ENCODE data around the gene EIF3I.

Gene EIF3I

DNA sequence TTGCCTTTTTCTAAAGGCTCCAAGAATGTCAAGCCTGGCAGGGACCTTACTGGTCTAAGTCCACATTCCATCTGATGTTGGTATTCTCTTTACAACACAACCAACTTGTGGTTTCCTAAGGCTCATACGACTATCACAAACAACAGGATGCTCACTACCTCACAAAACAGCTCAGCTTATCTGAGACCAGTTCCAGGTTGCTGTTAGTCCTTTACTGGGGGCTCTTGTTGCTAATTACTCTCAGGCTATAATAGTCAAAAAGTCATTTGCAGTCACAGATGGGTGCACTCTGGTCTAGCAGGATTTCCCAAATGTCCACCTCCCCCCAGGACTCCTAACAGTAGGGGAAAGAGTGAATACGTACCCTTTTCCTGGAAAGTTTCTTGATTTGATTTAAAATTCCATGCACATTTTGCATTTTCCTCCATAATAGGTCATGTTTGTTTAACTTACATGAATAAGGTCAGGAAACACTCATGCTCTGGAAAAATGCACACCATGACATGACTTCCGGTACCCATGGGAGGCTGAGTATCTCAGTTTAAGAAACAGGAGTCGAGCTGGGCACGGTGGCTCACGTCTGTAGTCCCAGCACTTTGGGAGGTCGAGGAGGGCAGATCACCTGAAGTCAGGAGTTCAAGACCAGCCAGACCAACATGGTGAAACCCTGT, 44.8 kb downstream of the EIF3I start:
- no peak for DNase-seq

DNA sequence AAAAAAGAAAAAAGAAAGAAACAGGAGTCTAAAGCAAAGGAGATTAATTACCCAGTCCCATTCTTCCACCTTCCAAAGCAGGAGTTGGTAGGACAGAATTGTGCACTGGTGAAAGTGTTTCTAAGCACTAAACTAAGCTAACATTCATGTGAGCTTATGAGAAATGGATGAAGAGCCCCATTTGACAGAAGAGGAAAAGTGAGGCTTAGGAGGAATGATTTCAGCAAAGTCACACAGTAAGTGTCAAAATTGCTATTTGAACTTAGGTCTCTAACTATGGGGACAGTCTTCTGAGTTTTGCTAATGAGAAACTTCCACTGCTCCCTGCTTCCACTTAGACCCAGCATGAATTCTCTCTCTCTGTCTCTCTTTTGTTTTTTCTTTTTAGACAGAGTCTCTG, 47.5 kb downstream of the EIF3I start:
- no peak for DNase-seq

DNA sequence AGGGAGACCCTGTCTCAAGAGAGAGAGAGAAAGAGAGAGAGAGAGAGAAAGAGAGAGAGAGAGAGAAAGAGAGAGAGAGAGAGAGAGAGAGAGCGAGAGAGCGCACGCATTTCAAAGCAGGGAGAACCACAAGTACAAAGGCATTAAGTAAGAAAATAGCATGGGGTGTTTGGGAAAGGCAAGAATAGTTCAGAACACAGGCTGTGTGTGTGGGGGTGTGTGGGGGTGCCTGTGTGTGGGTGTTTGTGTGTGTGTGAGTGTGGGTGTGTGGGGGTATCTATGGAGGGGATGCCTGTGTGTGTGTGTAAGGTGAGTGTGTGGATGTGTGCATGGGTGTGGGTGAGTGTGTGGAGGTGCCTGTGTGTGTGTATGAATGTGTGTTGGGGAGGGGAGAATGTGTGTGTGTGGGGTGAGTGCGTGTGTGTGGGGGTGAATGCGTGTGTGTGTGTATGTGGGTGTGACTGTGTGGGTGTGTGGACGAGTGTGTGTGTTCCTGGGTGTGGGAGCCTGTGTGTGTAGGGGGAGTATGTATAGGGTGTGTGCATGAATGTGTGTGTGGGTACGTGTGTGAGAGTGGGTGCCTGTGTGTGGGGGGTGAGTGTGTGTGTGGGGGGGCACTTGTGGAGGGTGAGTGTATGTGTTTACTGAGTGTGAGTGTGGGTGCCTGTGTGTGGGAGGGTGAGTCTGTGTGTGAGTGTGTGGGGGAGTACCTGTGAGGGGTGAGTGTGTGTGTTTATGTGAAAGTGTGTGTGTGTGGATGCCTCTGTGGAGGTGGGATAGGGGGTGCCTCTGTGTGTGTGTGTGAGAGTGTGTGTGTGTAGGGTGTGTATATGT, 50.6 kb downstream of the EIF3I start:
- DNase-seq = no peak

DNA sequence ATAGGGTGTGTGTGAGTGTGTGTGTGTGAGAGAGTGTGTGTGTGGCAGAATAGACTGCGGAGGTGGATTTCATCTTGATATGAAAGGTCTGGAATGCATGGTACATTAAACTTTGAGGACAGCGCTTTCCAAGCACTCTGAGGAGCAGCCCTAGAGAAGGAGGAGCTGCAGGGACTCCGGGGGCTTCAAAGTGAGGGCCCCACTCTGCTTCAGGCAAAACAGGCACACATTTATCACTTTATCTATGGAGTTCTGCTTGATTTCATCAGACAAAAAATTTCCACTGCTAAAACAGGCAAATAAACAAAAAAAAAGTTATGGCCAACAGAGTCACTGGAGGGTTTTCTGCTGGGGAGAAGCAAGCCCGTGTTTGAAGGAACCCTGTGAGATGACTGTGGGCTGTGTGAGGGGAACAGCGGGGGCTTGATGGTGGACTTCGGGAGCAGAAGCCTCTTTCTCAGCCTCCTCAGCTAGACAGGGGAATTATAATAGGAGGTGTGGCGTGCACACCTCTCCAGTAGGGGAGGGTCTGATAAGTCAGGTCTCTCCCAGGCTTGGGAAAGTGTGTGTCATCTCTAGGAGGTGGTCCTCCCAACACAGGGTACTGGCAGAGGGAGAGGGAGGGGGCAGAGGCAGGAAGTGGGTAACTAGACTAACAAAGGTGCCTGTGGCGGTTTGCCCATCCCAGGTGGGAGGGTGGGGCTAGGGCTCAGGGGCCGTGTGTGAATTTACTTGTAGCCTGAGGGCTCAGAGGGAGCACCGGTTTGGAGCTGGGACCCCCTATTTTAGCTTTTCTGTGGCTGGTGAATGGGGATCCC, 51.4 kb downstream of the EIF3I start:
- DNase-seq = peak; percentile 11 to 70 (median 45)

DNA sequence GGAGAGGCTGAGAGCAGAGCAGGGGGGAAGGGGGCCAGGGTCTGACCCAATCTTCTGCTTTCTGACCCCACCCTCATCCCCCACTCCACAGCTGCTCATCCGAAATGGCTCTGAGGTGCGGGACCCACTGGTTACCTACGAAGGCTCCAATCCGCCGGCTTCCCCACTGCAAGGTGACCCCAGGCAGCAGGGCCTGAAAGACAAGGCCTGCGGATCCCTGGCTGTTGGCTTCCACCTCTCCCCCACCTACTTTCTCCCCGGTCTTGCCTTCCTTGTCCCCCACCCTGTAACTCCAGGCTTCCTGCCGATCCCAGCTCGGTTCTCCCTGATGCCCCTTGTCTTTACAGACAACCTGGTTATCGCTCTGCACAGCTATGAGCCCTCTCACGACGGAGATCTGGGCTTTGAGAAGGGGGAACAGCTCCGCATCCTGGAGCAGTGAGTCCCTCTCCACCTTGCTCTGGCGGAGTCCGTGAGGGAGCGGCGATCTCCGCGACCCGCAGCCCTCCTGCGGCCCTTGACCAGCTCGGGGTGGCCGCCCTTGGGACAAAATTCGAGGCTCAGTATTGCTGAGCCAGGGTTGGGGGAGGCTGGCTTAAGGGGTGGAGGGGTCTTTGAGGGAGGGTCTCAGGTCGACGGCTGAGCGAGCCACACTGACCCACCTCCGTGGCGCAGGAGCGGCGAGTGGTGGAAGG, 52.6 kb downstream of the EIF3I start:
- no peak for DNase-seq

DNA sequence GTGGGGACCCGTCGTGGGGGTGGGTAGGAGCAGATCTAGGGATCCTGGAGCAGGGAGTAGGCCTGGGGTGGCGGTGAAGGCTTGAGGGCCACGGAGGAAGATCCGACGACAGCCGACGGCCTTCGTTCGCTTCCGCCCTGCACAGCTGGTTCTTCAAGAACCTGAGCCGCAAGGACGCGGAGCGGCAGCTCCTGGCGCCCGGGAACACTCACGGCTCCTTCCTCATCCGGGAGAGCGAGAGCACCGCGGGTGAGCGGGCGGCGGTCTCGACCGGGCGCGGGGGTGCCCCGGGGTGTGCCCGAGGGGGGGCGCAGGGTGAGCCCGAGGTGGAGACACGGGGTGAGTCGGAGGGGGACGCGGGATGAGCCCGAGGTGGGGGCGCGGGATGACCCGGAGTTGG, 53.2 kb downstream of the EIF3I start:
- no peak for DNase-seq

DNA sequence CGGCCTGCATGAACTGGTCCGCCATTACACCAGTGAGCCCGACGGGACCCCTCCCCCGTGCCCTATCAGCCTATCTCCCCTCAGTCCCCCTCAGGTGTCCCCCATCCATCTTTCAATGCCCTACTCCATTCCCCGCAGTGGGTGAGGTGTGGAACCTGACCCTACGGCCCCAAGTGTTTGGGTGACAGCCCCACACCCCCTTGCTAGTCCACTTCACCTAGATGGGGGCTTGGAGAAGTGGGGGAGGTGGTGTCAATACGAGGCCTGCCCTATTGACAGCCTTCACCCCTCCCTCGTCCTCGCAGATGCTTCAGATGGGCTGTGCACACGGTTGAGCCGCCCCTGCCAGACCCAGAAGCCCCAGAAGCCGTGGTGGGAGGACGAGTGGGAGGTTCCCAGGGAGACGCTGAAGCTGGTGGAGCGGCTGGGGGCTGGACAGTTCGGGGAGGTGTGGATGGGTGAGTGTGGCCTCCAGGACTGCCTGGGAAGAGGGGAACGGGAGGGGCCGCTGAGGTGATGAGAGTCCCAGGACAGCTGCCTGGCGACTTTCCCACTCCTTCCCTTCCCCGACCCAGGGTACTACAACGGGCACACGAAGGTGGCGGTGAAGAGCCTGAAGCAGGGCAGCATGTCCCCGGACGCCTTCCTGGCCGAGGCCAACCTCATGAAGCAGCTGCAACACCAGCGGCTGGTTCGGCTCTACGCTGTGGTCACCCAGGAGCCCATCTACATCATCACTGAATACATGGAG, 54.0 kb downstream of the EIF3I start:
- no peak for DNase-seq

Measured in activated CD4-positive, CD25-positive, alpha-beta regulatory T cell (primary cell).